GM19238 (cell line): Measurements from ENCODE around the gene NDUFC1.
"Not testable (repeated sequence)": the region's sequence is repeated elsewhere in the genome, so short reads cannot be mapped to it uniquely, and the experiment has no call there.

ENCODE experiments used
- DNase-seq: peaks from one replicate; pipeline ENCODE4 v3.0.0; 2011; ENCODE audit warnings: low spot score; ENCODE audit not compliant: insufficient read length

The NDUFC1 gene

DNA sequence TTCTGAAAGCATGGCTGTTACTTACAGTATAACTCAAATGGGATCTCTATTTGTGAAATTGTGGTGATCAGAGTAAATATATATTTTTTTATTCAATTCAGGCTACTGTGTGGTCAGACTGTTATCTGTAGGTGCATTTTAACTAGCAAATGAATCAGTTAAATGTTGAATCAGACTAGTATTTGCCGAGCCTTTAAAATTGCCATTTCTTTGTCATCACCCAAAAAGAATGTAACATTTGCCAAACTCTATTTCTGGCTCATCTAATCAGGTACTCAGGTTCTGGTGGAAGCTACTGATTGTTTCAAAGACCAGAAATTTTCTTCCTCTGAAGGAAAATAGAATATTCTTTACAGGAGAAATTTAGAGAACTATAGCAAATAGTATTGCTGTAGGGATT is 2.7 kb downstream of the NDUFC1 start:
- DNase-seq = no peak

DNA sequence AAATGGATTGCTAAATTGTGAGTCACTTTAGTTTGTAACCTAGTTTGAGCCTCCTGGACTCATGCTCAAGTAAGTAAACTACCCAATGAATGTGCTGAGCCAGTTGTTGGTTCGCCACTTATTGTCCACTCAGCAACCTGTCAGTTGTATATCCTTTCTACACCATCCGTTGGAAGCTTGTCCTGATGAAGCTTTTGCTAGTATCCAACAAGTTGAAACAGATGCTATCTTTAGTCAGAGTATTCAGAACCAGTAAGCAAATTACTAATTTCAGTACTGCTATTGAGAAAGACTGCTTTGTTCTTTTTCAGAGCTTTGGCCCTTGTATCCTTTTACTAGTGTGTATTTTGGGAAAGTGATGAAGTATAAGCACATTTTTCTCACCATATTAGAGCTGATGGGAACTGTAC is 5.3 kb downstream of the NDUFC1 start:
- DNase-seq = no peak

DNA sequence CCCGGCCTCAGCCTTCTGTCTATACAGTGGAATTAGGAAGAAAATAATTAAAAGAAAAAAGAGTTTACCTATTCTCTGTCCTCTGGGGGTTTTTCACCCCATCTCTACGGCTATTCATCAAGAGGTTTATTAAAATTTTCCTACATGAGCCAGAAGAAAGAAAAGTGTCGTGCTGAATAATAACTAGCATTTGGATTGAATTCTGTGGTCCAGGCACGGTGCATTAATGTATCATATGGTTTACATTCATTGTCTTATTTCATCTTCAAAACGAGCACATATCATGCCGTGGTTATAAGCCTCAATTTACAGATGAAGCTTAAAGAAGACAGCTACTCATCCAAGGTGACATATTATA is 6.4 kb downstream of the NDUFC1 start:
- DNase-seq = no peak

DNA sequence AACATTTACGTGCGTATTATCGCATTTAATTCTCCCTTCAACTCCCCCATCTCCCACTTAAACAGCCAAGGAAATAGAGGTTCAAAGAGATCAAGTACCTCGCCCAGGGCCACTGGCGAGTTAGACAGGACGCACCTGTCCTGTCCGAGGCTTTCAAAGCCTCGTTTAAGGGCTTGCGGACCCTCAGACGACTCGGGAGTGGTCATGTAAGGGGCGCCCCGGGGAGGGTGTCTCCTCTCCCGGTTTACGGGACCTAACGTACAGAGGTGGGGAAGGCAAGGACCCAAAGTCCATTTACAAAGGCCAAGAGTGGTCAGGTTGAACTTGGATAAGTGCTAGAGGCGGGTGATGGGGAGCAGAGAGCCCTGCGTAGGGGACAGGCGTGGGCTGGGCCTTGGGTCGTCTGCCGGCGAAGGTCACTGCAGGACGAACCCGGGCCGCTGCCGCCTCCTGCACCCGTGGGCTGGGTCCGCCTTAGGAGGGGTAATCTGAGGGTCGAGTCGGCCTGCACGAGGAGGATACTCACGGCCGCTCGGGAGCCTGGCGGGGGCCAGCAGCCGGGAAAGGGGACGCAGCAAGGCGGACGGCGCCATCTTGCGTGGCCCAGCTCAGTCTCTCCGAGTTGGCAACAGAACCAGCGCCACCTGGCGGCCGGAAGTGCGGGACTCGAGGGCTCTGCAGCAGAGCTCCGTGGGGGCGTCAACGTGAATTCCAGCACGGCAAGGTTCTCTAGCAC is 6.9 kb downstream of the NDUFC1 start:
- peak; percentile 76 for DNase-seq

DNA sequence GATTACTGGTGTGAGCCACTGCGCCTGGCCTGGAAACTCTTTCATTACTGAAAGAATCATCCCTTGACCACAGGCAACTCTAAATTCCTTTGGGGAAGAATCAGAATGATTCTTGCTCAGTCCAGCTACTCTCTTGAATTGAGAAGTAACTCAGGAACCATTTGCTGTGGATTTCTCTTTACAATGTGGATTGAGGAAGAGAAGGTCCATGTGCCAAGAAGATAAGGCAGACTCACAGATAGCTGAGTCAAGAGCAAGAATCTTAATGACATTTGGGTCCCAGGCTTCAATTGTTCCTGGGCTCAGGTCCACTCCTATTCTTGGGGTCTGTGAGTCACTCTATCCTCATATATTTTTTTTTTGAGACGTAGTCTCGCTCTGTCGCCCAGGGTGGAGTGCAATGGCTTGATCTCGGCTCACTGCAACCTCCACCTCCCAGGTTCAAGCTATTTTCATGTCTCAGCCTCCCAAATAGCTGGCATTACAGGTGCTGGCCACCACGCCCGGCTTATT is 16.0 kb downstream of the NDUFC1 start:
- DNase-seq = no peak

DNA sequence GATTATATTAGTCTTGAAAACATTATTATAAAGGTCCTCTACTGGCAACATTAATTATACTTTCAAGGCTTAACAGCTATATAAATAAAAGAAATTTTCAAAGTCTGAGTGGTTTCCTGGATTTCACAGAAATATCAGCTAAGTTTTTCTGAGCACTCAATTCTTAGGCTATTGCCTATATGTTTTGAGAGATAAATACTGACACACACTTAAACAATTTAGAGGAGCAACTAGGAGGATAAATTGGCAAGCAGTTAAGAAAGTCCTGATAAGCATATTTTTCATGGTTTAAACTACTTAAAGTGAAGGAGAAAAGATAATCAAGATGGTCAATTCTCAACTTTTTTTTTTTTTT is 19.6 kb downstream of the NDUFC1 start:
- DNase-seq = no peak

DNA sequence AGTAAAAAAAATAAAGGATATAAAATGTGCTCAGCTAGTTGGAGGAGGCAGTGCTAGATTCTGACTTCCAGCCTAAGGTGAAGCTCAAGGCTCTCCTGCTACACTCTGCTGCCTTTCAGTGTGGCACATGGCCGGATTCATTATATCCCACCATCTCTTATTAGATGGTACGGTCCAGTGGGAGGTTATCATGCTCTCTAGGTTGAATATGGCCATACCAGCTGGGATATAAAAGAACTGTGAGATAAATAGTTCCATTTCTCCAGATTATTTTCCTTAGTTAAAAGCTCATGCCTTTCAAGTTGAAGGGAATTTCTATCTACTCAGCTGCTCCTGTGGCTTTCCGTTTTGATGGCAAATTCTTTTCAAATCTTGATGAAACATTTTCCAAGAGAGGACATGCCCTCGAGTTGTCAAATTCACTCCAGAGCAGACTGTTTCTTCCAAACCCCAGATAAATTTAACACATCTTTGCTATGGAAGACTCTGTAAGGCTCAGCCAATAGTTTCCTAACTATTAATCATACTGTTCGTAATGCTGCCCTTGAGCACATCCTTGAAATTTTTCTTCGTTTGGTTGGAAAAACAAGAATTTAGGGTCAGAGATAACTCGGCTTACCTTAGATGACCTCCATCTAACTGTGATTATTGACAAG is 20.1 kb downstream of the NDUFC1 start:
- DNase-seq = no peak

DNA sequence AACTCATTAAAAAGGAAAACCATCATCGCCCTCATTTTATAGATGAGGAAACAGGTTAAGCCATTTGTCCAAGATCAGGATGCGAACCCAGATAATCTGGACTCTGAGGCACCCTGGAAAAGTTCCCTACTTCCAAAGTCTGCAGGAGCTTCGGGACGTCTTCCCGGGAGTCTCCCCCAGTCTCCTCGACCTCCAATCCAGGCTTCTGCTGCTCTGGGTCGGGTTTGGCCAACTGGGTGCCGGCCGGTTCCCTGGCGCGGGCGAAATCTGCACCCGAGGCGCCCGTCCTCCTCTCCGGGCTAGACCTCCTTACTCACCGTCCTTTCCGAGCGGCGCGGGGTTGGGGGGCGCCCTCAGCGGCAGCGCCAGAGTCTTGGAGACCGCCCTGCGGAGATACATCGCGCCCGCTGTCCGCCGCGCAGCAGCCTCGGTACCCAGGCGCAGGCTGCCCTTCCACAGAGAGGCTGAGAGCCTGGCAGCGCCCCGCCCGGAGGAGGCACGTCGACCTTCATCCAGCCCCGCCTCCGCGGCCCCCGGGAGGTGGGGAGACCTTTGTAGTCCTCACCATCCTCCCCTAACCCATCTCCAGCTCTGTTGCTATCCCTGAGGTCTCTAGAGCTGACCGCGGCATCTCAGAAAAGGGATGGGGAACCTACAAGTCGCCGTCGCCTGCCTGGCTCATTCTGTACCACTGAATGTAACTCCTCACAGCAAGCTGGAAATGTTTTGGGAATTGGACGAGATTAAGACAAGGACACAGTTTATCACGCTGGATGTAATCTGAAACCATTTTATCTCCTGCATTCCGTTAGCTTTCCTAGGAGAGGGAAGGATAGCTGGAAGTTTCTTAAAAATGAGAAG is 22.3 kb downstream of the NDUFC1 start, which contains the start of gene MGARP:
Gene MGARP (minus strand): TSS at position 466 of the 861 bp plus-strand sequence. CDS start 67 bp downstream, at position 399.
- no peak for DNase-seq

DNA sequence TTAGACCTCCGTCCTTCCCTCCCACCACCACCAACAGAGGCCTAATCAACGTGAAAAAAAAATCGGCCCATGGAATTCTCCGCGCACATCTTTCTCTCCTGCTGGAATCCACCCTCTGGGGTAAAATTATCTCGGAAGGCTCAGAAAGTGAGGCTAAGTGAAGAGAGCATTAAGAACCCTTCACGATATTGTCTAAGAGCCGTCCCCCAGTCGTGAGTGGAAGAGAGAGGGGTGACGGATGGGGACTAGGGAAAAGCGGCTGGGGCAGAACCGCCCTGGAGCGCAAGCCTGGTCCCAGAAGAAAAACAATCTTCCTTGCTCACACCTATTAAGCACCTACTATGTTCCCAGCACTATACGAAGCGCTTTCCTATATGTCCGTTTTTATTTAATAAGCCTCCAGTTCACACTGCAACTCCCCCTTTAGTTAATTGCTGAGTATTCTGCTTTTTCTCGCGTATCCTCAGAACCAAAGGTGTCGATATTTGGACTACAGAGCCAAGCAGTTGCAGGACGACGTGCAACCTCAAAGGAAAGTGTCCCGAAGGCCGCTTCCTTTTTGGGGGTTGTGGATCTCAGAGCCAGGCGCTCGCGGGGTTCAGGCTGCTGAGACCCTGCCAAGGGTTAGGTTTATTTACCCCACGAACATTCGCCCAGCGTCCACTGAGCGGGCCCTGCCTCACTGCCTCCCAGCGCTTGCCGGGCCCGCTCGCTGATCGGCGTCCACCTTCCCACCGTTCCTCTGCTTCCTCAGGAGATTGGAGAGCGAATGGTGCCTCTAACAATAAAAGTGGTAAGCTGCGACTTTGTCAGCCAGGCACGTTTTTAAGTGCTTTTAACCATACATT is 23.1 kb downstream of the NDUFC1 start:
- no peak for DNase-seq

DNA sequence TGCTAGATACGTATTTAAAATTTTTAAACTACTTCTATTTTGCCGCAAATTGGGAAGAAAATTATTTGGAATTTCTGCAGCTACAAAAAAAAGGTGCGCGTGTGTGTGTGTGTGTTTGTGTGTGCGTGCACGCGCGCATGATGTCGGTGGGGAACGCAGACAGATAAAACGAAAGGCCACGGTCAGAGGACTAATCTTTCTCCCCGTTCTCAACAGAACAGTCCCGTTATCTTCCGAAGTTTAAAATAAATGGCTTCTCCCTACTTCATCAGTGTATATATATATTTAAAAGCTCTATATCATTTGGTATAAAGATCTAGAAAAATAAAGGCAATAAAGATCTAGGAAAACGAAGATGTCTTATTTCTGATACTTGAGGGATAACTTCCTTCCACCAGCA is 23.8 kb downstream of the NDUFC1 start:
- DNase-seq = no peak

DNA sequence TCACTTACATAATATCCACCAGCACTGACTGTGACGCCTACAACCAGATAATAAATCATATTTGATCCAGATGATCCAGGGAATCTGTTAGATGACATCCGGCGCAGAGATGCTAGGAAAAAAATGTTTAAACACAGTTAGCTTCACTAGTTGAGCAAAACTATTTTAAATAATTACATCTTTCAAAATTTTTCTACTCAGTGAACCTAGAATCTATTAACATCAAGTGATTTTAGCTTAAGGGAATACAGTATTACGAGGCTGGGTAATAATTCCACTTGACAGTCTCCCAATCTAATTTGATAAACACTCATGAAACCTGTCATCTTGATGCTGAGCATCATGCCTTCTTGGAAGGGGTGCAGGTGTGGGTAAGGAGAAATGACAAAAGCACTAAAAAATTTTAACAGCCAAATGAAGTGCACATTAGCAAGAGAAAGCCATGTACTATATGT is 27.0 kb downstream of the NDUFC1 start:
- DNase-seq = no peak

DNA sequence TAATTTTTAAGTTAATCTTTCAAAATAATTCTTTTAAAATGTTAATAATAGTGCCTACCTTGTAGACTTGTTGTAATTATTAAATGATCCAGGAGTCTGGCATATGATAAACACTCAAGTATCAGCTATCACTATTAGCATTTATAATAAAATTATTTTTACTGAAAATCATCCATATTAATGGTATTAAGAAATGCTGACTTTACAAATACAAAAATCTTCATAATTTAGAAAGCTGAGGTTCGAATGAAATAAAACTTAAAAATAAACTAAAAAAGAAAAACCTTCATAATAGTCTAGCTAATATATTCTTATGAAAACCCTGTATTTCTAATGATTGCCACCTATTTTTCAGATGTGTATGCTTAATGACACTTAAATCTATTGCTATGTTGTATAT is 27.5 kb downstream of the NDUFC1 start:
- no peak for DNase-seq

DNA sequence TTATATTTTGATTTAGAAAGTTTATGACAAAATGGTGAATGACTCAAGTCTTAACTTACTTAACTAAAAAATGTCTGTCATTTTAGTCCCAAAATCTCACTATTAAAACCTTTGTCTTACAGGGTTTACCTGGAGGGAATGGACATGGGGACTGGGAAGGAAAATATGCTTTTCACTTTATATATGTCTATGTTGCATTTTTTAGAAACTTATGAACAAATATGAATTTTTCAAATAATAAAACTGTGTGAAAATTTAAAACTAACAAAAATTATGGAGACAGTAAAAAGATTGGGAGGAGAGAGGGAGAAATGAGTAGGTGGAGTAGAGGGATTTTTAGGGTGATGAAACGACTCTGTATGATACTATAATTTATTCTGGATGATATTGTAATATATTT is 28.4 kb downstream of the NDUFC1 start:
- DNase-seq = no peak

DNA sequence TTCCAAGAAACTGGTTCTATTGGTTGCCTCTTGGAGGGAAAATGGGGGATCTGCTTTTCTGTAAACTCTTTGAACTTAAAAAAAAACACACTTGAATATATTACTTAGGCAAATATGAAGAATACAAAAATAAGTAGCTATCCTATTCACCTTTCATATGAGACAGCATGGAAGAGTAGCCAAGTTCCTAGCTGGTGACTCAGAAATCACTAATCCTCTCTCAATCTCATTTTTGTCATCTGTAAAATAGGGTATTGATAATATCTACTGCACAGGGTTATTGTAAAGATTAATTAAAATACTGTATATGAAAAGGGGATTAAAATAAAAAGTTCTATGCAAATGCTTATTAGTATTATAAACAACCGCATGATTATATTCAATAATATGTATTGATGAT is 35.0 kb downstream of the NDUFC1 start:
- DNase-seq = no peak

DNA sequence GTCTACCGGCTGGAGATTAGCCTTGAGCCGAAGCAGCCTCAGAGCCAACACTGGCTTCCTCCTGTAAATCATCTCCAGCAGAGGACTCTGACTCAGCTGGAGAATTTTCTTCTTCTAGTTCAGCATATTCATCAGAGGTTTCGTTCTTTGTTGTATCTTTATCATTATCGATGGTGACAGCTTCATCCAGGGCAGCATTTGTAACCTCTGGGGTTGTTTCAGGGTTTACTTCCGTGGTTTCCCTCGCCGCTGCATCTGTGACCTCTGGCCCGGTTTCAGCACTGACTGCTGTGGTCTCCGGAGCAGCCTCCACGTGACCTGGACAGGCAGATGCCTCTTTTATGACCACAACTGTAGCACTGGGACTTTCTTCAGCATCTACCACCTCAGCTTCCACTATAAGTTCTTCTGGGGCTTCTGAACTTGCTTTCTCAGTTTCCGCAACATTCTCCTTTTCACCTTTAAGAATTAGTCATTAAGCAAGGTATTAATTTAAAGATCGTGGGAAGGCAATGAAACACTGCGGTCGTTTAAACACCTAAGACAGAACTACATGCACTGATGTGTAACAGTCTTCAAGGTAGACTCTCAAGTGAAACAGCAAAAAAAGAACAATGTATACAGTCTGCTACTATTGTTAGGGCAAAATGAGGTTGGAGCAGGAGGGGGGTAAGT is 35.6 kb downstream of the NDUFC1 start:
- peak; percentile 74 for DNase-seq

DNA sequence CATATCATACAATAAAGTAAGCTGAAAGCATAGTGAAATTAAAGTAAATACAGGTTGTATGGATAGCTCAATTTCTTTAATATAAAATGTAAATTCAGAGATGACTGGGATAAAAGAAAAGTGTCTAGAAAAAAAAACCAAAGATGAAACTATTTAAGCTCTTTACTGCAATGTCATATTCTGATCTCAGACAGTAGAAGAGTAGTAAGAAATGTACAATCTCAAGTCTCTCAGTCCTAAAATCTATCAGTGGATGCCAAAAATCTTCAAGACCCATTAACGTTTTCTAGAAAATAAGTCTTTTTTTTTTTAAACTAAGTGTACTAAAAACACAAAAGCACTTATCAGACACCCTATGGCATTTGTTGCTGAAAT is 36.1 kb downstream of the NDUFC1 start:
- no peak for DNase-seq

DNA sequence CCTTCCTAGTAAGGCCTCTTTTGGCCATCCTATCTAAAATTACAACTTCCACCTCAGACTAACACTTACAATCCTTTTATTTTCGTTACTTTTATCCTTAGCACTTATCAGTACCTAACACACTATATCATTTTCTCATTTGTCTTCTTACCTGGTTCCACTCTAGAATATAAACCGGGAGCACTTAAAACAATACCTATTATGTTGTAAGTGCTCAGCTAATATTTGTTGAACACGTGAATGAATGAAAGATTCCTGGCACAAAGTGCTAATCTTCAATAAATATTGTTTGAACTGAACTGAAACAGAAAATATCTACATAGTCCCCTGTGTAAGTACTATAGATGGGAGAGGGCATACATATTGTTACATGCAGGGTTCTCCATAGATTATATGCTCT is 36.6 kb downstream of the NDUFC1 start:
- no peak for DNase-seq

DNA sequence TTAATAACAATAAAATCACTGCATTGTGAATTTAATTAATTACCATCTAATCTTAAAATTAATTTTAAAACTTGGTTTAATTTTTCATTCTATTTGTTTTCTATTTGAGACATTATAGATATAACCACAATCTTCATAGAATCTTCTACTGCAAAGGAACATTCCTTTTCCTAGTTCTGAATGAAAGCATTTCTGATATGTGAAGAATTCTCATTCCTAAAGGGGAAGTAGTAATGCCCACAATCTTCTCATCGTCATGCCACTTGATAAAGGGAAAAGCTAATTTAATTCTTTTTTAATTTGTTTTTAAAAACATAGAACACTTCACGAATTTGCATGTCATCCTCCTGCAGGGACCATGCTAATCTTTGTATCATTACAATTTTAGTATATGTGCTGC is 45.9 kb downstream of the NDUFC1 start:
- DNase-seq = no peak

DNA sequence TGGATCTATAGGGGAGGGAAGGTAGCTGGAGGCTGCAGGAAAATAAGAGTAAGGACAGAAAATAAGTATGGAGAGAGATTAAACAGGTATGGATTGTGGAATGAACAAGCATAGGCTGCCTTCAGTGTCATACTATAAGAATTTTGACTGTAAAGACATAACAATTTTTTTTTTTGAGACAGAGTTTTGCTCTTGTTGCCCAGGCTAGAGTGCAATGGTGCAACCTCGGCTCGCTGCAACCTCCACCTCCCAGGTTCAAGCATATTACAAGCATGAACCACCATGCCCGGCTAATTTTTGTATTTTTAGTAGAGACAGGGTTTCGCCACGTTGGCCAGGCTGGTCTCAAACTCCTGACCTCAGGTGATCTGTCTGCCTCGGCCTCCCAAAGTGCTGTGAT is 46.7 kb downstream of the NDUFC1 start:
- DNase-seq = not testable (repeated sequence)

DNA sequence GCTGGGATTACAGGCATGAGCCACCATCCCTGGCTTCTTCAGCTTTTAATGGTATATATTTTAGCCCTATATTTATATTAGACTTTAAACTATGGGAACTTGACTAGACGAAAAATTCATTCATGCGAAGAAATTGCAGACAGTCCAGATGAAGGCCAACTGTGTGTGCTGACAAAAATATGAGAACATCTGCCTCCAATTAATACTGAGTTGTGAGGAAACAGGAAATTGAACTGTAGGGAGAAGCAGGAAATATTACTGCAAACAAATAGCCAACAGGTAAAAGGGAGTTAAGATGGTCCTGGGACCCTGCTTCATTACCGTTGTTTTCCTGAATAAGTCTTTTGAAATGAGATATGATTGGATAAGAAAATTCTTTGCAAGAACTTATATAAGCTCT is 48.6 kb downstream of the NDUFC1 start:
- no peak for DNase-seq

DNA sequence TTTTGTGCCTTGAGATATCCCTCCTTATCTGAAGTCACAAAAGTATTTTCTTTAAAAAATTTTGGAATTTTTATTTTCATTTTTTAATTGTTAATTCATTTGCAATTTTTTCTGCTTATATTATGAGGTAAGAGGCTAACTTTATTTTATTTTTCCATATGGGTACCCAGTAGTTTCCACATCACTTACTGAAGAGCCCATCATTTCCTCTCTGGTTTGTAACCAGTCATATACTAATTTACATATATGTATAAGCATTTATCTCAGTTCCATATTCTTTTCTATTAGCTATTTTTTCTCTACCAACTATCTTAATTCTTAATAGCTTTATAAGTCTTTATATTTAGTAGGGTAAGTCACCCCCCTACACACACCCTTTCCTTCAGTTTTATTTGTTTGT is 49.2 kb downstream of the NDUFC1 start:
- DNase-seq = no peak
